Measurements from ENCODE around the gene ZFYVE27.

Gene ZFYVE27

GRCh38 chr10:97779975-97780374 is 43.0 kb downstream of the ZFYVE27 start:
- no peaks in the 10 kb centered on the region for H3K36me3 ChIP-seq (ENCODE audit: control insufficient read depth in 2 of 2, insufficient read depth in 2 of 2, low read length in 2 of 2)
- no peak overlapping the region for H3K4me3 ChIP-seq (ENCODE audit: low read length in 2 of 2)
- H3K4me1 ChIP-seq (ENCODE audit: control insufficient read depth in 2 of 2, insufficient read depth in 2 of 2, low read length in 2 of 2): no peaks in the 10 kb centered on the region
- no peak overlapping the region for H3K9ac ChIP-seq (ENCODE audit: low read depth in 1 of 2, low read length in 2 of 2)
- H3K27ac ChIP-seq (ENCODE audit: low read depth in 2 of 2, low read length in 2 of 2): no peak overlapping the region
- H3K9me3 ChIP-seq (ENCODE audit: control insufficient read depth in 2 of 2, low read length in 2 of 2): no peaks in the 10 kb centered on the region
- H3K27me3 ChIP-seq (ENCODE audit: control insufficient read depth in 2 of 2, insufficient read depth in 2 of 2, low read length in 2 of 2): no peaks in the 10 kb centered on the region

GRCh38 chr10:97780841-97781617 is 44.1 kb downstream of the ZFYVE27 start:
- Histone ChIP-seq H3K27ac (ENCODE audit: low read depth in 2 of 2, low read length in 2 of 2) (no peak overlapping the region), H3K4me3 (ENCODE audit: low read length in 2 of 2) (no peak overlapping the region), H3K9me3 (ENCODE audit: control insufficient read depth in 2 of 2, low read length in 2 of 2) (no peaks in the 10 kb centered on the region), H3K36me3 (ENCODE audit: control insufficient read depth in 2 of 2, insufficient read depth in 2 of 2, low read length in 2 of 2) (no peaks in the 10 kb centered on the region), H3K9ac (ENCODE audit: low read depth in 1 of 2, low read length in 2 of 2) (no peak overlapping the region), H3K4me1 (ENCODE audit: control insufficient read depth in 2 of 2, insufficient read depth in 2 of 2, low read length in 2 of 2) (no peaks in the 10 kb centered on the region), H3K27me3 (ENCODE audit: control insufficient read depth in 2 of 2, insufficient read depth in 2 of 2, low read length in 2 of 2) (no peaks in the 10 kb centered on the region)

DNA sequence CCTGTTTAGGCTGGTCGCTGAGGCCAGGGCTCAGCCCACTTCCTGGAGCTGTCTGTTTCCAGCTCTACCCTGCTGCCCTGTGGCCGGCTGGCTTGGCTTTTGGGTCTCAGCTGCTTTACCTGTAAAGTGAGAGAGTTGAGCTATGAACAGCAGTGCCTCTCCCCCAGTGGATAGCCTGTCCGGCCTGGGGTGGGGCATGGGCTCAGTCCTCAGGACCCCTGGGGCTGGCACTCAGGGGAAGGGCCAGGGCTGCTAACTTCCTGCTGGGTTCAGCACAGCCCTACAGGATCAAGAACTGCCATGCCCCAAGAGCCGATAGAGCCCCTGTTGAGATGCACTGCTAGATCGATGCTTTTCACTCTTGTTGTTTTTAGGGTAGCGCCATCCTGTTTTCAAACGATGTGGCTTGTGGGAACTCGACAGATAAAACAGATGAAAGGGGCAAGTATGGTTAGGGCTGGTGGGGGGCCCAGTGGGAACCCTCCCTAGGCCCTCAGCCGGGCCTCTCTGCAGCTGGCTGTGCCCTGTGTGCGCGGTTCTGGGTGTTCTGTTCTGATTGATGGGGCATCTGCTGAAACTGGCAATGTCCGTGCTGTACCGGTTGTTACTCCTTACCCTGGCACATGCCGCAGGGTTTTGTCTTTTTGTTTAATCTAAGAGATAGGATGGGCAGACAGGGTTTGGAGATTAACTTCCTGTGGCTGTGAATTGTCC is 44.8 kb downstream of the ZFYVE27 start:
- Histone ChIP-seq H3K9ac (ENCODE audit: low read depth in 1 of 2, low read length in 2 of 2) (no peak overlapping the region), H3K4me3 (ENCODE audit: low read length in 2 of 2) (no peak overlapping the region), H3K36me3 (ENCODE audit: control insufficient read depth in 2 of 2, insufficient read depth in 2 of 2, low read length in 2 of 2) (no peaks in the 10 kb centered on the region), H3K27me3 (ENCODE audit: control insufficient read depth in 2 of 2, insufficient read depth in 2 of 2, low read length in 2 of 2) (no peaks in the 10 kb centered on the region), H3K27ac (ENCODE audit: low read depth in 2 of 2, low read length in 2 of 2) (no peak overlapping the region), H3K9me3 (ENCODE audit: control insufficient read depth in 2 of 2, low read length in 2 of 2) (no peaks in the 10 kb centered on the region), H3K4me1 (ENCODE audit: control insufficient read depth in 2 of 2, insufficient read depth in 2 of 2, low read length in 2 of 2) (no peaks in the 10 kb centered on the region)

- no peaks in the 10 kb centered on the region for H3K9me3 ChIP-seq (ENCODE audit: control insufficient read depth in 2 of 2, low read length in 2 of 2)
- no peak overlapping the region for H3K27ac ChIP-seq (ENCODE audit: low read depth in 2 of 2, low read length in 2 of 2)
These were observed 45.7 kb downstream of the ZFYVE27 start for GRCh38 chr10:97782455-97783228.

GRCh38 chr10:97784200-97784810 is 47.4 kb downstream of the ZFYVE27 start:
- no peaks in the 10 kb centered on the region for H3K4me1 ChIP-seq (ENCODE audit: control insufficient read depth in 2 of 2, insufficient read depth in 2 of 2, low read length in 2 of 2)
- H3K27me3 ChIP-seq (ENCODE audit: control insufficient read depth in 2 of 2, insufficient read depth in 2 of 2, low read length in 2 of 2): no peaks in the 10 kb centered on the region
- H3K9ac ChIP-seq (ENCODE audit: low read depth in 1 of 2, low read length in 2 of 2): no peak overlapping the region
- H3K4me3 ChIP-seq (ENCODE audit: low read length in 2 of 2): no peak overlapping the region
- no peak overlapping the region for H3K27ac ChIP-seq (ENCODE audit: low read depth in 2 of 2, low read length in 2 of 2)
- H3K9me3 ChIP-seq (ENCODE audit: control insufficient read depth in 2 of 2, low read length in 2 of 2): no peaks in the 10 kb centered on the region
- no peaks in the 10 kb centered on the region for H3K36me3 ChIP-seq (ENCODE audit: control insufficient read depth in 2 of 2, insufficient read depth in 2 of 2, low read length in 2 of 2)

More at GRCh38 chr10:97782455-97783228, 45.7 kb downstream of the ZFYVE27 start:
- H3K27me3 ChIP-seq (ENCODE audit: control insufficient read depth in 2 of 2, insufficient read depth in 2 of 2, low read length in 2 of 2): no peaks in the 10 kb centered on the region
- H3K4me3 ChIP-seq (ENCODE audit: low read length in 2 of 2): no peak overlapping the region
- no peaks in the 10 kb centered on the region for H3K4me1 ChIP-seq (ENCODE audit: control insufficient read depth in 2 of 2, insufficient read depth in 2 of 2, low read length in 2 of 2)
- no peaks in the 10 kb centered on the region for H3K36me3 ChIP-seq (ENCODE audit: control insufficient read depth in 2 of 2, insufficient read depth in 2 of 2, low read length in 2 of 2)
- H3K9ac ChIP-seq (ENCODE audit: low read depth in 1 of 2, low read length in 2 of 2): no peak overlapping the region

- Histone ChIP-seq H3K27me3 (ENCODE audit: control insufficient read depth in 2 of 2, insufficient read depth in 2 of 2, low read length in 2 of 2) (no peaks in the 10 kb centered on the region), H3K4me1 (ENCODE audit: control insufficient read depth in 2 of 2, insufficient read depth in 2 of 2, low read length in 2 of 2) (no peaks in the 10 kb centered on the region), H3K27ac (ENCODE audit: low read depth in 2 of 2, low read length in 2 of 2) (no peak overlapping the region)
These were observed 48.3 kb downstream of the ZFYVE27 start for GRCh38 chr10:97785231-97785630.

DNA sequence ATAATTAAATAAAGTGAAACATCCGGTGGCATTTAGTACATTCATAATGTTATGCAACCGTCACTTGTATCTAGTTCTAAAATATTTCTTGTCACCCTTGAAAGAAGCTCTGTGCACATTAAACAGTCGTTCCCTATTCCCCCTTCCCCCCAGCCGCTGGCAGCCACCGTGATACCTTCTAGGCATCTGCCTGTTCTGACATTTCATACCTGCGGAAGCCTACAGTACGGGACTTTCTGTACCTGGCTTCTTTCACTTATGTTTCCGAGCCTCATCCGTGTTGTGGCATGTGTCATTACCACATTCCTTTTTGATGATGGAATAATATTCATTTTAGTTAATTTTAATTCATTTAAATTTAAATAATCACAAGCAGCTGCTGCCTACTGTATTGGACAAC is 48.8 kb downstream of the ZFYVE27 start:
- Histone ChIP-seq H3K4me3 (ENCODE audit: low read length in 2 of 2) (no peak overlapping the region), H3K27ac (ENCODE audit: low read depth in 2 of 2, low read length in 2 of 2) (no peak overlapping the region), H3K27me3 (ENCODE audit: control insufficient read depth in 2 of 2, insufficient read depth in 2 of 2, low read length in 2 of 2) (no peaks in the 10 kb centered on the region)

More at GRCh38 chr10:97785231-97785630, 48.3 kb downstream of the ZFYVE27 start:
- no peaks in the 10 kb centered on the region for H3K36me3 ChIP-seq (ENCODE audit: control insufficient read depth in 2 of 2, insufficient read depth in 2 of 2, low read length in 2 of 2)
- H3K9ac ChIP-seq (ENCODE audit: low read depth in 1 of 2, low read length in 2 of 2): no peak overlapping the region
- no peak overlapping the region for H3K4me3 ChIP-seq (ENCODE audit: low read length in 2 of 2)
- no peaks in the 10 kb centered on the region for H3K9me3 ChIP-seq (ENCODE audit: control insufficient read depth in 2 of 2, low read length in 2 of 2)

GRCh38 chr10:97788552-97789442 is 51.9 kb downstream of the ZFYVE27 start:
- H3K4me3 ChIP-seq (ENCODE audit: low read length in 2 of 2): peak overlapping the region; percentile 41 to 58
- no peaks in the 10 kb centered on the region for H3K36me3 ChIP-seq (ENCODE audit: control insufficient read depth in 2 of 2, insufficient read depth in 2 of 2, low read length in 2 of 2)
- peak overlapping the region; percentile 11 to 45 for H3K27ac ChIP-seq (ENCODE audit: low read depth in 2 of 2, low read length in 2 of 2)
- no peaks in the 10 kb centered on the region for H3K4me1 ChIP-seq (ENCODE audit: control insufficient read depth in 2 of 2, insufficient read depth in 2 of 2, low read length in 2 of 2)
- peak overlapping the region in 1 of 2 donors; percentile 13 for H3K9ac ChIP-seq (ENCODE audit: low read depth in 1 of 2, low read length in 2 of 2)
- H3K27me3 ChIP-seq (ENCODE audit: control insufficient read depth in 2 of 2, insufficient read depth in 2 of 2, low read length in 2 of 2): no peaks in the 10 kb centered on the region
- H3K9me3 ChIP-seq (ENCODE audit: control insufficient read depth in 2 of 2, low read length in 2 of 2): no peaks in the 10 kb centered on the region

More for the DNA sequence above, 48.8 kb downstream of the ZFYVE27 start:
- no peaks in the 10 kb centered on the region for H3K36me3 ChIP-seq (ENCODE audit: control insufficient read depth in 2 of 2, insufficient read depth in 2 of 2, low read length in 2 of 2)
- H3K9ac ChIP-seq (ENCODE audit: low read depth in 1 of 2, low read length in 2 of 2): no peak overlapping the region
- no peaks in the 10 kb centered on the region for H3K9me3 ChIP-seq (ENCODE audit: control insufficient read depth in 2 of 2, low read length in 2 of 2)
- no peaks in the 10 kb centered on the region for H3K4me1 ChIP-seq (ENCODE audit: control insufficient read depth in 2 of 2, insufficient read depth in 2 of 2, low read length in 2 of 2)

GRCh38 chr10:97789770-97790397 is 53.0 kb downstream of the ZFYVE27 start:
- no peaks in the 10 kb centered on the region for H3K9me3 ChIP-seq (ENCODE audit: control insufficient read depth in 2 of 2, low read length in 2 of 2)
- H3K36me3 ChIP-seq (ENCODE audit: control insufficient read depth in 2 of 2, insufficient read depth in 2 of 2, low read length in 2 of 2): no peaks in the 10 kb centered on the region
- no peaks in the 10 kb centered on the region for H3K27me3 ChIP-seq (ENCODE audit: control insufficient read depth in 2 of 2, insufficient read depth in 2 of 2, low read length in 2 of 2)
- no peaks in the 10 kb centered on the region for H3K4me1 ChIP-seq (ENCODE audit: control insufficient read depth in 2 of 2, insufficient read depth in 2 of 2, low read length in 2 of 2)
- no peak overlapping the region for H3K27ac ChIP-seq (ENCODE audit: low read depth in 2 of 2, low read length in 2 of 2)
- H3K4me3 ChIP-seq (ENCODE audit: low read length in 2 of 2): no peak overlapping the region
- no peak overlapping the region for H3K9ac ChIP-seq (ENCODE audit: low read depth in 1 of 2, low read length in 2 of 2)

All from mucosa of rectum (tissue), 2 donors.